NCI-H1436 treated with DMSO at 0.1 percent for 48 hours (cell line): Measurements from ENCODE around the gene CCNL2.

Experiments used
- DNase-seq: peaks from one replicate; lab custom pipeline; 2025; lab: John Stamatoyannopoulos, UW

CCNL2 gene

GRCh38 chr1:1355416-1355815 is 43.7 kb downstream of the CCNL2 start:
- DNase-seq: no peak

GRCh38 chr1:1354271-1355247 is 44.6 kb downstream of the CCNL2 start:
- DNase-seq: no peak

GRCh38 chr1:1353389-1354151 is 45.6 kb downstream of the CCNL2 start:
- DNase-seq: no peak

- DNase-seq: no peak
Observed at GRCh38 chr1:1352786-1353388, 46.2 kb downstream of the CCNL2 start.

- DNase-seq: no peak
Observed at GRCh38 chr1:1351511-1352427, 47.4 kb downstream of the CCNL2 start.

- no peak for DNase-seq
Observed at GRCh38 chr1:1349256-1350012, 49.7 kb downstream of the CCNL2 start, which contains the start of gene DVL1. Gene DVL1, minus strand, starts transcription at chr1:1349418. Its CDS starts 353 bp downstream, at chr1:1349065.

GRCh38 chr1:1348420-1349255 is 50.5 kb downstream of the CCNL2 start:
- DNase-seq: no peak

GRCh38 chr1:1347663-1348419 is 51.3 kb downstream of the CCNL2 start:
- DNase-seq: no peak

- no peak for DNase-seq
Observed at GRCh38 chr1:1347026-1347595, 52.0 kb downstream of the CCNL2 start.

GRCh38 chr1:1346501-1346890 is 52.6 kb downstream of the CCNL2 start:
- no peak for DNase-seq

- DNase-seq: no peak
Observed at GRCh38 chr1:1345860-1346500, 53.2 kb downstream of the CCNL2 start.

- no peak for DNase-seq
Observed at GRCh38 chr1:1345384-1345783, 53.8 kb downstream of the CCNL2 start.

GRCh38 chr1:1344655-1345361 is 54.3 kb downstream of the CCNL2 start:
- no peak for DNase-seq

- no peak for DNase-seq
Observed at GRCh38 chr1:1343811-1344421, 55.2 kb downstream of the CCNL2 start.

GRCh38 chr1:1342584-1343115 is 56.5 kb downstream of the CCNL2 start:
- DNase-seq: no peak

- no peak for DNase-seq
Observed at GRCh38 chr1:1342061-1342562, 57.0 kb downstream of the CCNL2 start.
